Stimulated activated naive B cell treated with anti-CD40 and anti-IgM and Interleukin-4, amounts not matched to agents 10 μg/mL and 1 μg/mL and 100 μg/mL, for 72 hours (primary cell): Measurements from ENCODE around the gene MRPS26.

Experiments used
- ATAC-seq, 2 donors: fragments of 150-1000 bp; cut with Tn5 transposase; replicated peaks; 2 replicates each; pipeline ENCODE4 v1.10.0; 2021; ENCODE audit warnings: moderate library complexity in 1 of 2
- DNase-seq: peaks from one replicate; pipeline ENCODE4 v3.0.0; 2021
- H3K27ac Mint-ChIP-seq: one replicate; pipeline ENCODE4 v1.8.0; 2022; ENCODE audit warnings: mild to moderate bottlenecking, mixed read lengths
- H3K27me3 Mint-ChIP-seq, 2 donors: one replicate each; pipeline ENCODE4 v1.8.0; 2022; ENCODE audit warnings: mixed read lengths in 2 of 2
- H3K36me3 Mint-ChIP-seq, 2 donors: one replicate each; pipeline ENCODE4 v1.8.0; 2022; ENCODE audit warnings: mixed read lengths in 2 of 2, mild to moderate bottlenecking in 1 of 2
- H3K4me1 Mint-ChIP-seq, 2 donors: one replicate each; pipeline ENCODE4 v1.8.0; 2022; ENCODE audit warnings: mixed read lengths in 2 of 2, mild to moderate bottlenecking in 1 of 2
- H3K4me3 Mint-ChIP-seq, 2 donors: one replicate each; pipeline ENCODE4 v1.8.0; 2022; ENCODE audit warnings: mild to moderate bottlenecking in 2 of 2, mixed read lengths in 2 of 2, moderate library complexity in 1 of 2
- H3K9me3 Mint-ChIP-seq, 2 donors: one replicate each; pipeline ENCODE4 v1.8.0; 2022; ENCODE audit warnings: mixed read lengths in 2 of 2, mild to moderate bottlenecking in 1 of 2

Gene MRPS26

GRCh38 chr20:3027987-3028386 is 17.9 kb upstream of the MRPS26 start:
- DNase-seq: no peak
- no peak overlapping the region for H3K4me3 Mint-ChIP-seq
- no peaks in the 10 kb centered on the region for H3K27me3 Mint-ChIP-seq
- H3K36me3 Mint-ChIP-seq: peaks cover 36 to 51% of the 10 kb centered on the region in 2 donors
- H3K4me1 Mint-ChIP-seq: peaks cover 0 to 5% of the 10 kb centered on the region in 2 donors
- no peak for ATAC-seq
- no peaks in the 10 kb centered on the region for H3K9me3 Mint-ChIP-seq
- no peak overlapping the region for H3K27ac Mint-ChIP-seq

GRCh38 chr20:3031524-3032147 is 14.2 kb upstream of the MRPS26 start:
- Mint-ChIP-seq H3K4me1 (peaks cover 0 to 3% of the 10 kb centered on the region in 2 donors), H3K27ac (no peak overlapping the region), H3K27me3 (no peaks in the 10 kb centered on the region), H3K36me3 (peaks cover 27 to 48% of the 10 kb centered on the region in 2 donors), H3K4me3 (no peak overlapping the region), H3K9me3 (no peaks in the 10 kb centered on the region)
- no peak for ATAC-seq
- DNase-seq: no peak

GRCh38 chr20:3032624-3033023 is 13.2 kb upstream of the MRPS26 start:
- DNase-seq (no peak), ATAC-seq (no peak)
- Mint-ChIP-seq H3K27me3 (no peaks in the 10 kb centered on the region), H3K9me3 (no peaks in the 10 kb centered on the region), H3K4me3 (no peak overlapping the region), H3K27ac (no peak overlapping the region), H3K36me3 (peaks cover 21 to 38% of the 10 kb centered on the region in 2 donors), H3K4me1 (no peaks in the 10 kb centered on the region)

- DNase-seq (no peak), ATAC-seq (no peak)
- H3K4me3 Mint-ChIP-seq: no peak overlapping the region
- H3K27ac Mint-ChIP-seq: no peak overlapping the region
- no peaks in the 10 kb centered on the region for H3K9me3 Mint-ChIP-seq
- H3K27me3 Mint-ChIP-seq: no peaks in the 10 kb centered on the region
- peaks cover 0 to 2% of the 10 kb centered on the region in 2 donors for H3K4me1 Mint-ChIP-seq
- H3K36me3 Mint-ChIP-seq: peaks cover 24 to 49% of the 10 kb centered on the region in 2 donors
Observed at GRCh38 chr20:3037654-3038053, 8.2 kb upstream of the MRPS26 start.

- H3K27ac Mint-ChIP-seq: peak overlapping the region; percentile 16
- no peak for ATAC-seq
- H3K4me1 Mint-ChIP-seq: peaks cover 0 to 2% of the 10 kb centered on the region in 2 donors
- no peaks in the 10 kb centered on the region for H3K9me3 Mint-ChIP-seq
- peaks cover 24 to 49% of the 10 kb centered on the region in 2 donors for H3K36me3 Mint-ChIP-seq
- no peak overlapping the region for H3K4me3 Mint-ChIP-seq
- H3K27me3 Mint-ChIP-seq: no peaks in the 10 kb centered on the region
- no peak for DNase-seq
Observed at GRCh38 chr20:3038454-3038853, 7.4 kb upstream of the MRPS26 start.

DNA sequence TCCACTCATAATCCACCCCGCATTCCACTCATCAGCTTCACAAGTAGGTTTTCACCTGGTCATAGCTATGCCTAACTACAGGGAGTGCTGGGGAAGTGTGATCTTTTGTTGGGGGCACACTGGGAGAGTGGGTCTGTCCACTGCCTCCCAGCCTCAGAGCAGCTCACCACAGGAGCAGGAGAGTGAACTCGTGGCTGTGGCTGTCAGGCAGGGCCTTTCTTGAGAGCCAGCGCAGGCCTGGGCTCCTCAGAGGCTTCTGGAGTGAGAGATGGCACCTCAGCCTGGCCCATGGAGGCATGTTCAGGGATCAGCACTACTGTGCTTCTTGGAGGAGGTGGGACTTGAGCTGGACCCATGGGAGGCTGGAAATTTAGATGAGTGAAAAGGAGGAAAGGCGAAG is 6.4 kb upstream of the MRPS26 start:
- H3K4me3 Mint-ChIP-seq: no peak overlapping the region
- H3K36me3 Mint-ChIP-seq: peaks cover 24 to 49% of the 10 kb centered on the region in 2 donors
- H3K27me3 Mint-ChIP-seq: no peaks in the 10 kb centered on the region
- no peaks in the 10 kb centered on the region for H3K9me3 Mint-ChIP-seq
- DNase-seq: no peak
- peaks cover 2 to 4% of the 10 kb centered on the region in 2 donors for H3K4me1 Mint-ChIP-seq
- ATAC-seq: no peak
- H3K27ac Mint-ChIP-seq: no peak overlapping the region

- DNase-seq: no peak
- H3K36me3 Mint-ChIP-seq: peaks cover 21 to 45% of the 10 kb centered on the region in 2 donors
- H3K27me3 Mint-ChIP-seq: no peaks in the 10 kb centered on the region
- H3K4me3 Mint-ChIP-seq: no peak overlapping the region
- no peak for ATAC-seq
- no peaks in the 10 kb centered on the region for H3K9me3 Mint-ChIP-seq
- peaks cover 4 to 8% of the 10 kb centered on the region in 2 donors for H3K4me1 Mint-ChIP-seq
- H3K27ac Mint-ChIP-seq: peak overlapping the region; percentile 26
Observed at GRCh38 chr20:3040086-3040485, 5.8 kb upstream of the MRPS26 start.

DNA sequence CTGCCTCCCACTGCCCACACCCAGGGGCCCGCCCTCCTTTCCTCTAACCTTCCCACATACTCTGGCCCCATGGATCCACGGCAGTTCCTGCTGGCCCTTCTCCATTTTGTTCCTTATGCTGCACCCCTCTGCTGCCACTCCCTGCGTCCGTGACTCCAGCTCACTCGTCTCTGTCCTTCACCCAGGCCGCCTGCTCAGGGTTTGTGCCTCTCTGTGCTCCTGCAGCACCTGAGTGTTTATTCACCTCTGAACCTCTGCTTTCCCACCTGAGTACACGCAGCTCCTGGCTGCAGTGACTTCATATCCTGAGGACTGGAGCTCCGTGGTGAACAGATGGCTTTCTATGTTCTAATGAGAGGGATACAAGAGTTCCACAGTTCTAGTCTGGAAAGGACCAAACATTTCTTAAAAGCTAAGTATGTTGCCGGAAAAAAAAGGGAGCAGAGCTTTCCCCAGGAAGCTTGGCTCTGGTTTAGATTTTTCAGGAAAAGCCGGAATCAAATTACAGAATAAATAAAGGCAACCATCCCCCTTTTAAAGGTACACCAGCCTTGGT is 3.9 kb upstream of the MRPS26 start:
- Mint-ChIP-seq H3K9me3 (no peaks in the 10 kb centered on the region), H3K27ac (peak overlapping the region; percentile 37), H3K4me3 (no peak overlapping the region), H3K4me1 (peaks cover 11 to 21% of the 10 kb centered on the region in 2 donors), H3K27me3 (no peaks in the 10 kb centered on the region), H3K36me3 (peaks cover 18 to 35% of the 10 kb centered on the region in 2 donors)
- no peak for DNase-seq
- no peak for ATAC-seq

DNA sequence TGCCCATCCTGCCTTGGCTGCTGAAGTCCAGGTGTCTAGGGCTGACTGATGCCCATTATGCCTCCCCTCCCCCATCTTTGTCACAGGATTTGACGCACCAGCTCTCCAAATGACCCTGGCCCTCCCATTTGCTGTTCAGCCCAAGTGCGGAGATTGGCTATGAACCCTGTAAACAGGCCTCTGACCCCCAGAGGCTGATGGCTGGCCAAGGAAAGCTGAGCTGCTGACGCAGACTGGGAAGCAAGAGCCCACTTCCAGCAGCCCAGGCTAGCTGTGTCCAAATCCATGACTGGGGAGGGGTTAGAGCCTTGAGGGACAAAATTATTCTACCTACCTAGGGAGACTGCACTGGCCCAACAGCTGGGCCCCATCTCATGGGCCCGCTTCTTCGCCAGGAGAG is 3.2 kb upstream of the MRPS26 start:
- no peak overlapping the region for H3K27ac Mint-ChIP-seq
- ATAC-seq (no peak), DNase-seq (no peak)
- H3K36me3 Mint-ChIP-seq: peaks cover 17 to 36% of the 10 kb centered on the region in 2 donors
- H3K4me1 Mint-ChIP-seq: peaks cover 13 to 28% of the 10 kb centered on the region in 2 donors
- no peaks in the 10 kb centered on the region for H3K27me3 Mint-ChIP-seq
- H3K4me3 Mint-ChIP-seq: no peak overlapping the region
- H3K9me3 Mint-ChIP-seq: no peaks in the 10 kb centered on the region

- Mint-ChIP-seq H3K27me3 (no peaks in the 10 kb centered on the region), H3K27ac (peak within 1 kb of the TSS; percentile 53), H3K4me3 (peak within 1 kb of the TSS in 1 of 2 donors; percentile 43), H3K36me3 (peaks cover 18 to 38% of the 10 kb centered on the region in 2 donors), H3K4me1 (peaks cover 13 to 35% of the 10 kb centered on the region in 2 donors), H3K9me3 (no peaks in the 10 kb centered on the region)
- ATAC-seq (no peak), DNase-seq (no peak)
Observed at GRCh38 chr20:3043322-3043721, 2.5 kb upstream of the MRPS26 start, which contains the start of gene GNRH2. Gene GNRH2 (plus strand): TSS chr20:3043622. CDS start chr20:3044415, 793 bp downstream.

DNA sequence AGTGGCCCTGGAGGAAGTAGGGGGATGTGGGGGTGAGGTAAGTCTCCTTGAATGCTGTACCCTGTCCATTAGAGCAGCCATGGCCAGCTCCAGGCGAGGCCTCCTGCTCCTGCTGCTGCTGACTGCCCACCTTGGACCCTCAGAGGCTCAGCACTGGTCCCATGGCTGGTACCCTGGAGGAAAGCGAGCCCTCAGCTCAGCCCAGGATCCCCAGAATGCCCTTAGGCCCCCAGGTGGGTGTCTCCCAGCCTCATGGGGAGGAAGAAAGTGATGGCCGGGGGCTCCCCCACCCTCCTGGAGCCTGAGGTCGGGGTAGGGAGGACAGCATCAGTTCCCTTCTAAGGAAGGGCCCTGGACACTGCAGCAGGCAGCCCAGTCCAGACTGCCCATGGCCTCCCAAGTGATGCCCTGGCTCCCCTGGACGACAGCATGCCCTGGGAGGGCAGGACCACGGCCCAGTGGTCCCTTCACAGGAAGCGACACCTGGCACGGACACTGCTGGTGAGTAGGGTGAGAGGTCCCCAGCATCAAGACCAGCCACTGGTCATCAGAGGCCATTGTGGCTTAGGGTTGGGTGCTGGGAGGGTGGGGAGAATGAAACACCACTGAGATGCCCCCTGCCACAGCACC is 1.4 kb upstream of the MRPS26 start:
- no peak overlapping the region for H3K27ac Mint-ChIP-seq
- DNase-seq (no peak), ATAC-seq (no peak)
- H3K9me3 Mint-ChIP-seq: no peaks in the 10 kb centered on the region
- H3K4me1 Mint-ChIP-seq: peaks cover 16 to 38% of the 10 kb centered on the region in 2 donors
- peak overlapping the region; percentile 43 to 94 for H3K4me3 Mint-ChIP-seq
- H3K27me3 Mint-ChIP-seq: no peaks in the 10 kb centered on the region
- peaks cover 21 to 33% of the 10 kb centered on the region in 2 donors for H3K36me3 Mint-ChIP-seq

DNA sequence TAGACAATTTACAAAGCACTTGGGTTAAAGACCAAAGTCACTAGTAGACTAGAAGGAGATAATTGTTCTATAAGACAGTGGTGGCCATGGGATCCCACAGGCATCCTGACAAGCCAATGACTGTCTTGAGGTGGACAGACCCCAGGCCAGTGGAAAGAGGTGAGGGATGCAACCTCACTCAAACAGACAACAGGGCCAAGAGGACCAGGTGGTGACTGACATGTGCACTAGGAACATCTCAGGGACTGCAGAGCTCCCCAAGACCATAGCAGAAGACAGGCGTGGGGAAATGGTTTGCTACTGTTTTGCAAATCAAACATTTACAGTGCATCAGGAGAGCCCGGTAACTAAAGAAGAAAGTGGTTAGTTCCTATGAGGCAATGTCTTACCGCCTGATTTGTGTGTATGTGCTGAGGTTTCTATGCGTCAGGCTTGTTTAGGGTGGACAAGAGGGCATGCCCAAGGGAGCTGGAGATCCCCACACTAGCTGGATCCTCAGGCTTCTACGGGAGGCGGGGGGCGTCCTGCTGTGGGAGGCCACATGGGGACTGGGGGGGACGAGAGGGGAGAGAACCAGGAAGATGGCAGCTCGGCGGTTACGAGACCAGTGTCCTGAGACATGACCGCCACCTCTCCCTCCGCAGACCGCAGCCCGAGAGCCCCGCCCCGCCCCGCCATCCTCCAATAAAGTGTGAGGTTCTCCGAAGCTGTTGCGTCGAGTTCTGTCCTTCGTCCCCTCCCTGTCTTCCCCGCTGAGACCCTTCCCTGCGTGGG is 623 bp upstream of the MRPS26 start:
- Mint-ChIP-seq H3K4me1 (peaks cover 16 to 38% of the 10 kb centered on the region in 2 donors), H3K9me3 (no peaks in the 10 kb centered on the region), H3K4me3 (peak overlapping the region; percentile 86 to 94), H3K27me3 (no peaks in the 10 kb centered on the region), H3K36me3 (peaks cover 28 to 36% of the 10 kb centered on the region in 2 donors), H3K27ac (peak overlapping the region; percentile 95)
- peak; percentile 75 for DNase-seq
- ATAC-seq: peak; percentile 68 to 73

DNA sequence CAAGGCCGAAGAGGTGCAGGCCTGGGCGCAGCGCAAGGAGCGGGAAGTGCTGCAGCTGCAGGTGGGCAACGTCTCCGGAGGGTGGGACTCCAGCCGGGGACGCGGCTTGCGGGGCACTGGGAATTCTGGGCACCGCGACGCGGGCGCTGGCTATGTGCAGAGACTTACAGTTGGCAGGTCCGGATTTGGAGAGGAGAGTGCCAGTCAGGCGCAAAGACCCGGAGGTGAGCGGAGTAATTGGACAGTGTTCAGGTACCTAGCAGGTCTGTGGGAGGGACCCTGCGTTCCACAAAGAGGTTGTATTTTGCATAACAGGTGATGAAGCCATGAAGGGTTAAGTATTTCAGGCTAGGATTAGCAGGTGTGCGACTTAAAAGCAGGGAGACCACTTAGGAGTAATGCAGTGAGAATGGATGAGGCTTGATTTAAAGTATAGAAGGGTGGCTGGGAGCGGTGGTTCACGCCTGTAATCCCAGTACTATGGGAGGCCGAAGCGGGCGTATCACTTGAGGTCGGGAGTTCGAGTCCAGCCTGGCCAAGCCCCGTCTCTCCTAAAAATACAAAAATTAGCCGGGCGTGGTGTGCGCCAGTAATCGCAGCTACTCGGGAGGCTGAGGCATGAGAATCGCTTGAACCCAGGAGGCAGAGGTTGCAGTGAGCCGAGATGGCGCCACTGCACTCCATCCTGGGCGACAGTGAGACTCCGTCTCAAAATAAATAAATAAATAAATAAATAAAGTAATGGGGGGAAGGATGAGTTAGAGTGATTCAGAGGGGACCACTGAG is 1.0 kb downstream of the MRPS26 start:
- peak overlapping the region; percentile 89 for H3K27ac Mint-ChIP-seq
- no peaks in the 10 kb centered on the region for H3K9me3 Mint-ChIP-seq
- DNase-seq: no peak
- peaks cover 24 to 30% of the 10 kb centered on the region in 2 donors for H3K36me3 Mint-ChIP-seq
- peak overlapping the region; percentile 86 to 94 for H3K4me3 Mint-ChIP-seq
- H3K27me3 Mint-ChIP-seq: no peaks in the 10 kb centered on the region
- H3K4me1 Mint-ChIP-seq: peaks cover 14 to 38% of the 10 kb centered on the region in 2 donors
- ATAC-seq: no peak
